GM04504 (cell line): ENCODE data around the gene COL4A5.
"Not testable (repeated sequence)": the region's sequence is repeated elsewhere in the genome, so short reads cannot be mapped to it uniquely, and the experiment has no call there.

Experiments used
- DNase-seq: peaks from one replicate; pipeline ENCODE4 v3.0.0-alpha.2; 2012; ENCODE audit warnings: low read depth

COL4A5 gene

DNA sequence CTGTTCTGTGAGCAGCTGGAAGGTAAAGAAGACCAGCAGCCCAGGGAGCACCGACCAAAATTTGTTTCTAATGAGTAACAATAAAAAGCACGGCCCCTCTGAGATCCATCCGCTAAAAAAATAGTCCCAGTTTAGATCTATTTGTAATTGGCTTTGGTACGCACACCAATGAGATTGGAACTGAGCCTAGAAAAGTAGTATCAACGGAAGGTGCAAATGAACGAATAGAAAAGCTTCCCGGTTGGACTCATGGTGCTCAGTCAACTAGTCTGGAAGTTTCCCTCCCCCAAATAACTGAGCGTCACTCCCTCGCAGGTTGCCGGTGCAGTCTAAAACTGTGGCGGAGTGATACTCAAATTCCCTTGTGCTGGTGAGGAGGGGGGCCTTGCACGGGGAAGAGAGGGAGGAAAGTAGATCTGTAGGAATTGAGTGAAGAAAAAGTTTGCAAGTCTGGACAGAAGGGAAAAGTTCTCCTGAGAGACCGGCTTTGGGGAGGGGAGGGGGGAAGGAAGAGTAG, at the start of gene COL4A5:
Gene COL4A5 (plus strand): TSS at position 413 of the 517 bp plus-strand sequence. CDS start 288 bp downstream, outside the sequence.
- peak; percentile 13 for DNase-seq

GRCh38 chrX:108390976-108391717, 48.5 kb upstream of the COL4A5 start:
- not testable (repeated sequence) for DNase-seq

- DNase-seq = no peak
Observed at GRCh38 chrX:108396188-108396891, 43.3 kb upstream of the COL4A5 start.

- DNase-seq = no peak
Observed at GRCh38 chrX:108396986-108397385, 42.7 kb upstream of the COL4A5 start.

DNA sequence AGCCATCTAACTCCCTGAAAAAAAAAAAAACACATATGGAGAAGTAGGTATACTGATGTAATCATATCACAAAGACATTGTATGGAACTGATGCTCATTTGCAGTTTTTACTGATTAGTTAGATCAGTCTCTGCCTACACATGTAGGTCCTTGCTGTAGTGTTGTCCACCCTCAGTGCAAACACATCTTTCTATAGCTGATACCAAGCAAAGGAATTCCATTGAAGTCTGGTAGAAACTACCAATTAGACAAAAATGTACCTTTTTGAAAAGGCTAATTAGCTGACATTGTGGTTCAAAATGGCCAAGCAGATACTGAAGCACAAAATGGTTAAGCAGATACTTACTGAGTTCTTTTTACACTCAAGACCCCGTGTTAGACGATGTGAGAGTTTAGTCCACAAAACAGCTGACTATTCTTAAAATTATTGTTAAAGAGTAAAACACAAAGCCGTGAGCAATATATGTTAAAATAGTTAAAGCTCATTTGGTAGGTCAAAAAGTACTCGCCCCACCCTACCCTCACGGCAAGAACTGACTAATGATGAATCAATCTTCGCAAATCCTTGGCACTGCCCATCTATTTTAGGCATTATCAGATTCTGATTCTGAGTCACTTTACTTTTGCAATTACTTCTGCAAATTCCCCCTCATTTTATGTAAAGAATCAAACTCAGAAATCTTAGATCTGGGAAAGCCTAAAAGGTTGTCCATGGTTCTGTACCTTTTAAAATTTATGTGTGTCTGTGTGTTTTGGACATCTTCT, 41.8 kb upstream of the COL4A5 start:
- no peak for DNase-seq

GRCh38 chrX:108399418-108400165, 40.0 kb upstream of the COL4A5 start:
- DNase-seq = peak; percentile 3

- no peak for DNase-seq
Observed at GRCh38 chrX:108412783-108413182, 26.9 kb upstream of the COL4A5 start.

DNA sequence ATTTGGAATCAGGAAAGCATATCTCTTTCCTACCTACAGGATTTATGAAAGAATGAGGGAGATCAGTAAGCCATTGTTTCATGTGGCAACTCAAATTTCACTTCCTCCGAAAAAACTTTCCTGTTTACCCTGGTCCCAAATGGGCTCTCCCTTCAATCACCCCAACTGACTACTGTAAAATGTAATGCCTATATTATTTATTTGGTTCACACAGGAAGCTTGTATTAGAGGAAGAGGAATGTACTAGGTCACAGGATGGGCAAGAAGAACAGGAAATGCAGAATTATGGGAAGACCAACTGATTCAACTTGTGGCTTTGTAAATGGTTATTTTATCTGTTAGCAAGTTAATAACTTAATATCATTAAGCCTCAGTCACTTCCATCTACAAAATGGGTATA, 24.5 kb upstream of the COL4A5 start:
- DNase-seq = no peak

DNA sequence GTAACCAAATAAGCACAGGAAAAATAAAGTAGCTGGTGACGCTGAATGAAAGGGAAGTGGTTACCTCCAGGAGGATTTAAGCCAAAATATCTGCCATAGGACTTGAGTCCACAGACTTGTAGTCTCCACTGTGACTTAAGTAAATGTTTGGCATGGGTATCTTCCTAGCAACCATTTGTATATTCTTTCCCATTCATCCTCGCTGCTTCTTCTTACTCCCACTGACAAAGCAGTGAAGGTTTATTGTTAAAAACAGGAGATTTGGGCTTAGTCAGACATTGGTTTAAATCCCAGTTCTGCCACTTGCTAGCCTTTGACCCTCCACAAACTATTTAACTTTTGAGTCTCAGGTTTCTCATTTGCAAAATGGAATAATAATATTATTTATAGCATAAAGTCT, 23.7 kb upstream of the COL4A5 start:
- no peak for DNase-seq

DNA sequence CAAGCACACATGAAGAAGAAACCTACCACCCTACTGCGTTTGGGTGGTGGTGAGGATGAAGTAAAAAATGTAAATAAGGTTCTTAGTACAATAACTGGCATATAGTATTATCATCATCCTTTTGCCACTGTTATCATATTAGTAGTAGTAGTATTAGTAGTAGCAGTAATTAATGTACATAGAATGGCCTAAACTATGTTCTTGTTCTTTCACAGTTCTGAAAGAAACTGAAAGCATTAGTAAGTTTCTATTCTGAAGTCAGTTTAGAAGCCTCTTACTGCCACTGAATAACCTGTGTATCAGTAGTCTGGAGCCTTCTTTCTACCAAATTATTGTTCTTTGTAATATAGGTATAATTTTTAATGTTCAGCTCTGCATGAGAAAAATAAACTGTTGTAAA, 22.4 kb upstream of the COL4A5 start:
- DNase-seq = no peak

- no peak for DNase-seq
Observed at GRCh38 chrX:108419401-108419800, 20.2 kb upstream of the COL4A5 start.

DNA sequence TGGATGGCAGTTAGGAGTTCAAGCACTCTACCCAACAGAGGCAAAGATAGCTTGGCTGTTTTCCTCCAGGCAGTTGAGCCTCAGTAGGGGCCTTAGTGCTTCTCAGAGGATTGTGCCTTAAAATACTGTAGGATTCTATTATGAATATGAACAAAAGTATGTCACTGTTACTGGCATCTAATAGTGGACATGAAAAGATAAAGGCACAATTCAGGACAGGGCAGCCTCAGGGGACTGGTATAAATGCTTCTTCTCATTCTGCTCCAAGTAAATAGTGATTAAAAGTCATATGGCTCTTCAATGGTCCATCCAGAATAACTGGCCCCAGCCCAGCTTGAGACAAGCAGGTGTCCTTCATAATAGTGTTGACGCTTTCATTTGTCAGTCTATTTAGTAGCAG, 19.2 kb upstream of the COL4A5 start:
- DNase-seq = no peak

- no peak for DNase-seq
Observed at GRCh38 chrX:108426262-108426661, 13.4 kb upstream of the COL4A5 start.

DNA sequence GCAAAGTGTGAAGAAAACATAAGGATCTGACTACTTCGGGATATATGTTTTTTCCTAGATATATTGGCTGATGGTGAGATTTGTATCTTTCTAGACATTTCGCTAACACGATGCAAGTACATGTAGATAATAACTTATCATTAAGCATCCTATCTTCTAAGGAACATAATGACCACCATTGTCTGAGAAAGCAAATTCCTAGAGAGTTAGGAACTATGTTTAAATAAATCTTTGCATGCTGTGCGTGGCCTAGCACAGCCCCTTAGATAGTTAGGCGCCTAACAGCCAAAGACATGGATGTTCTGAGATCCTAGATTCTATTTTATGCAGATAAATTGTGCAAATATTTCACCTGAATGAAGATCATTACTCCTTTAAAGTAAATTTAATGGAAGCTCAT, 4.4 kb upstream of the COL4A5 start:
- DNase-seq = no peak

DNA sequence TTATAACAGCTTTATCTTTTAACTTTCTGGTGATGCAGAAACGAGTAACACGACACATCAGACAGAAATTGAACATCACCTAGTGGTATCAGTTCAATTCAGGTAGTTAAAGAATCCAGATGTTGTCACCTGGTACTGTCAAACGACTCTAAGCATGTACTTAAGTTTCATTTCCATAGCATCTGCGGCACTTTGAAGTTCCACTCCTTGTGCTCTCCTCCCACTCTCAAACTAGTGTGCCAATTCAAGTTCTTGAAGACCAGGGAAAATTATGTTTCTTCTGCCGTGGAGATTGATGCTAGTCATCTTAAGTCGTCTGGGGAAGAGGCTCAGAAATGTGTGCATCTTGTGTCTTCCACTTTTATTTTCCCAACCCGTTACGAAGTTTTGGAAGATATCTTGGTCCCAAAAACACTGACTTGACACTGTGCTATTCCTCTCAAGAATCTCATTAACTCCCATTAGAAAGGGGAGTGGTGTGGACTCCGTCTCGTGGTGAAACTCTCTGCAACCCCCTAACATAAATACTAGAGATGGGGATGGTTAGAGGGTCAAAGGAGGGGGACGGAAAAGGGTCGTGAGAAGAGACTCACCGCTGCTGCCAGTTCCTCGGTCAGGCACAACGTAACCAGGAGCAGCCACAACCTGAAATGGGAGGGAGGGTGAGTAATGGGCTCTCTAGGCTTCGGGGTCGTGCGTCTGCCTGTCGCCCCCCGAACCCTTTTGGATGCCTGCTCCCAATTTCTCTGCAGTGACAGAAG, 2.1 kb upstream of the COL4A5 start:
- DNase-seq = no peak

DNA sequence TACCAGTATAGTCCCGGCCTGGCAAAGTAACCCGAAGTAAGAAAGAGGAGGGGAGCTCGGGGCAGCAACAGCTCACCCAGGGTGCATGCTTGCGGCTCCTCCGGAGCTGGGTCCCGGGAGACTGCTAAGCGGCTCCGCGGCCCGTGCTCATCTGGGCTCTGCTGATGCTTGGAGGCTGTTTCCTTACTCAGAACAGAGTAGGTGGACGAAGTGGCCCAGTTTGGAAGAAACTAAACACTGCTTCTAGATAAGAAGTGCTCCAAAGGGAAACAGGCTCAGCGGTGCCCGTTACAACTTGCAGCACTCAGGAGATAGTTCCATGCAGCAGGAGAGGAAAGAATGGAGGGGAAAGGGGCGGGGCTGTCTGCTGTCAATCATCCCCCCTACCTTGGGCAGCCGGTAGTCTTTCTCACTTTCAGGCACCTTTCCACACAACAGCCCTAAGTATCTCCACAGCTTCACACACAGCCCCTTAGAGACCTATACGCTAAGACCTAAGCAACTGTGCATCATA, 1.5 kb upstream of the COL4A5 start, which contains the start of gene COL4A6:
Gene COL4A6 (minus strand): TSS at position 313 of the 514 bp plus-strand sequence. CDS start 226 bp downstream, at position 87.
- DNase-seq = no peak

- DNase-seq = peak; percentile 2
Observed at GRCh38 chrX:108439961-108440696, 491 bp downstream of the COL4A5 start.

DNA sequence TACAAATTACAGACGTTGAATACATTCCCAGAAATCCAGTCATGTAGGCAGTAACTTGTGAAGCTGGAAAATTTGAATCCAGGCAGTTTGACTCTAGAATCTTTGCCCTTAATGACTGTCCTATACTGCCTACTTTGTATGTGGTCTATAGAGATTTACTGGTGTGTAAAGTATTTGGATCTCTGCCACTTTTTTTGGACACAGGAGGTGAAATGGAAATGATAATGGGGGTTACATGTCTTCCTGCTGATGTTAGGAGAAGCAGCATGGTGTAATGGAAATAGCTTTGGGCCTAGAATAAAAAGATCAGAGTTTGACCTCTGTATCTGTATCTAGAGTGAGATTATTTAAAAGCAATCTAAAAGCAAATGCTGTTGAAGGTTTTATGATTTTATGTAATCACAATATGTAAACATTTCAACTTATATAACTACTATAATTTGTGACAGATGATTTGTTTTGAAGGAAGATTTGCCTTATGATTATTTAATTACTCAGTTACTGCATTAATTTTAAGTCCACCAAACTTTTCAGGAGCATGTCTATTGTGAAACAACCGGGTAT, 3.3 kb downstream of the COL4A5 start:
- DNase-seq = no peak

DNA sequence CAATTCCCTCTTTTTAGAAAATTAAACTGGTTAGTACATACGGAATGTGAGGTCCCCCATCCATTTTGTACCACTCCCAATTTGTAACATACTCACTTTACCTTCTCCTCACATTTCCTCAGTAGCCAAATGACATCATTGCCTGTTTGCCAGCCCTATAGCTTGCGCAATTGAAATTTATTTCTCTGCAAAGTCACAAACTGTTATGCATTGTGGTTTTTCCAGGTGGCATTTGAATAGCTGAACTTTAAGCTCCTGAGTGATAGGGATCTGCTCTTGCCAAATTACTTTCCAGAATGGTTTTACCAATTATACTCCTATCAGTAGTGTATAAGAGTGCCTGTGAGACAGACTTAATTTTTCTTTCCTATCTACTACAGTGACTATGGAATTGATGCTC, 7.7 kb downstream of the COL4A5 start:
- DNase-seq = no peak

GRCh38 chrX:108453841-108454240, 14.2 kb downstream of the COL4A5 start:
- no peak for DNase-seq
